HG03378 (cell line): ENCODE data around the gene PDGFC.

Experiments used
- ATAC-seq: cut with Tn5 transposase; IDR thresholded peaks from one replicate; pipeline ENCODE4 v1.9.1; 2021; ENCODE audit warnings: mild to moderate bottlenecking, moderate library complexity; ENCODE audit not compliant: unreplicated experiment

PDGFC gene, protein sequence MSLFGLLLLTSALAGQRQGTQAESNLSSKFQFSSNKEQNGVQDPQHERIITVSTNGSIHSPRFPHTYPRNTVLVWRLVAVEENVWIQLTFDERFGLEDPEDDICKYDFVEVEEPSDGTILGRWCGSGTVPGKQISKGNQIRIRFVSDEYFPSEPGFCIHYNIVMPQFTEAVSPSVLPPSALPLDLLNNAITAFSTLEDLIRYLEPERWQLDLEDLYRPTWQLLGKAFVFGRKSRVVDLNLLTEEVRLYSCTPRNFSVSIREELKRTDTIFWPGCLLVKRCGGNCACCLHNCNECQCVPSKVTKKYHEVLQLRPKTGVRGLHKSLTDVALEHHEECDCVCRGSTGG

DNA sequence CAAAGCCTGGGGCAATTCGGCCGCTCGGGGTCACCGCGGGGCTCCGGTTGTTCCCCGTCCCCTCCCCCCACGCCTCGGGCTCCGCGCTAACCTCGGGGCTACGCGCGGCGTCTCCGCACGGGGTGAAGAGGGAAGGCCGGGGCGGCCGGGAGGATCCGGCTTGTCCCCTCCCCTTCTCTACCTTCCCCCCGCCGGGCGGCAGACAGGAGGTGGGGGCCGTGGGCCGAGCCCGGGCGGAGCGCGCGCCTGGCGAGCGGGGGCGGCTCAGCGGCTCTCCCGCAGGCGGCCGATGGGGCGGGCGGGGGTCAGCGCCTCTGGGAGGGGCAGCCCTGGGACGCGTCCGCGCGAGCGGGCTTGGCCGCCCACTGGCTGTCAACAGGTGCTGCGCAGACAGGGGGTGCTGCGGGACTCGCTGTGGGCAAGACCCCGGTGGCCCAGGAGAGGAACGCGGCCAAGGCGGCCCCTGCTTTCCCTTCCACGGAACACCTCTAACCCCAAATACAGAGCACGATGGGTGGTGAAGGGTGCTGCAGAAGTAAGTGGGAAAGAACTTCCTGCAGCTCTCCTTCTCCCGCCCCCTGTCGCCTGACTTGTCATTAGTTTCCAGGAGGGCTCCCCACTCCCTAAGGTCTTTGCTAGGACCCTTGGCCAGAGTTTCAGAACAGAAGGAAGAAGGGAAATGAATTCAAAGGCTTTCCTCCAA lies at the start of gene PDGFC:
PDGFC (minus strand) TSS at position 124 of the 703 bp plus-strand sequence. CDS start 896 bp downstream, outside the sequence.
- no peak for ATAC-seq

DNA sequence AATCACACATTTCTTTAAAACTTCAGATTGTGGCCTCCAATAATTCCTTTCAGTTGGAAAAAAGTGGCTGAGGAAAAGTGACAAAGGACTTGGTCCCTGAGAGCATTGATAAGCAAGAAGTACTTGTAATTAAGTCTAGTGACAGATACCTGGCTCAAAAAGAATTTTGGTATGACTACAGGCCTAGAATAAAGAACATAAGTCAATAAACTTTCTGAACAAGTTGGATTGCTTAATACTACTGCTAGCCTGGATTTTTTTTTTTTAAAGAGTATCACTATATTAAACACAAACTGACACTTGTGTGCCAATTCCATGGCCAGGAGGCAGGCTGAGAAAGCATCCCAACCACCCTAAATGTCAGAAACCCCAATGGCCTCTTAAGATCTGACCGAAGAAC lies 49.3 kb upstream of the PDGFC start:
- no peak for ATAC-seq

DNA sequence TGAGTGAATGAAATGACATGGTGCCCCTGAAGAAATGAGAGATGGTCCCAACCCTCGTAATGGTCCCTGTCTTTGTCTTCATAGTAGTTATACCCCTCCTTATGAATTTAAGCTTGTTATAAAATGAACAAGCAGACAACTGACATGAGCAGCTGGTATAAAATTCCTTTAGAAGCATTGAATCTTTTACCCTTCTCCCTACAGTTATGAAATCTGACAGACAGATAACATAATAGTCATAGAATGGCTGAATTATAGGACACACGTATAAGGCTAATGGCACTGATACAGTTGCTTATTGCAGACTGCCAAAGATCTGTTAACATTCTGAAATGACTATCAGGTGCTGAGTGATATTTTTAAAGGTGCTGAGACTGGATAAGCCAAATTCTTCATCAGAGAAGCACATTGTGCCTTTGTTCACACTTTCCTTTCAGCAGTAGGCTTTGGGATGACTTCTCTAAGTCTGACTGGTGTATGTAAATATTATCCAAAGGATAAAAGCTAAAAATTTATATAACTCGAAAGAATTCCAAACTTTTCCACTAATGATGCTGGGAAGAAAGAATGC lies 47.4 kb upstream of the PDGFC start:
- ATAC-seq, result no peak

DNA sequence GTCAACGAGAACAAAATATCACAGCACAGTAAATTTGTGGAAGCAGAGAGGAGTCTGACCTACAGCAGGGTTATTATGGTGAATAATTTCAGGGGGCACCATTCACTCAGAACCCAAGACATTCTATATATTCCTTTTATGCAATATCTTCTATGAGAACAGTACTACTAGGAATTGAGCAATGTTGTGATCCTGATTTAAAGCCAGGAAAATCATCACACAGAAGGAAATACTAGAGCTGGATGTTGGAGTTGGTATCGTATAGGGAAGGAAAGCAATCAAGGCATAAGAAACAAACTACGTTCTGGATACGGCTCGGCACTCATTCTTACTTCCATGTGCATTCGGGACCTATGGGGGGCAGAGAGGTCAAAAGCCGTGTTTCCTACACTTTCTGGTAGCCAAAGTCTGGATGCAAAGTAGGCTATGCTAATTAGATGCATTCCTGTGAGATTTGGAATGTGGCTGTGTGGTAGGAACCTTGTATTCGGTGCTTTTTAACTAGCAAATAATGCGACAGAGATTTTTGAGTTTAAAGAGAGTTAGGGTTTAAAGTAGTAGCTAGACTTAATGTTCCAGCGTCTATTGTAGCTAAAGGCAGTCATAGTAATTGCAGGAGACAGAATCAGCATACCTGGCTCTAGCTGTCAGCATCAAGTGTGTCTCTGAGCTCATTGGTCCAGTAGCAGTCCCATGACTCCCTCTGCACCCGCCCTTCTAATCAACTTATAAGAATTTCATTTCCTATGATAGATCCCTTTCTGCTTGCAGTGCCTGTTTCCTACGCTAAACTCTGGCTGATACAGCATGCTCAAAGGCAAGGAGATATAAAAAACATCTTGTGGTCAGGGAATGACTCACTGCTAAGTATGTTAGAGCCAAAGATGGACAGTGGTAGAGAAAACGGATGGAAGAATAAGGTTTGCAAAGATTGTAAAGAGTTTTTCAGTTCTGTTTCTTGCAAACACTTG lies 43.3 kb upstream of the PDGFC start:
- no peak for ATAC-seq

DNA sequence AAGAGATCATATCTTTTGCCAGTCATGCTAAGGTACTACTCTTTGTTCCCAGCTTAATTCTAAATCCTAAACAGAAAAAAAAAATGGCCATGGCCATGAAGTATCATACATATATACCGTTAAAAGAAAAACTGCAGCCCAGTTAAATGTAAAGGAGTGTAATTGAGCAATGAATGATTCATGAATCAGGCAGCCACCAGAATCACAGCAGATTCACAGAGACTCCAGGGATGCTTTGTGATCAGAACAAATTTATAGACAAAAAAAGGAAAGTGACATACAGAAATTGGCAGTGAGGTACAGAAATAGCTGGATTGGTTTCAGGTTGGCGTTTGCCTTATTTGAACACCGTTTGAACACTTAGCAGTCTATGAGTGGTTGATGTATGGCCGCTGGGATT lies 42.1 kb upstream of the PDGFC start:
- ATAC-seq, result no peak

DNA sequence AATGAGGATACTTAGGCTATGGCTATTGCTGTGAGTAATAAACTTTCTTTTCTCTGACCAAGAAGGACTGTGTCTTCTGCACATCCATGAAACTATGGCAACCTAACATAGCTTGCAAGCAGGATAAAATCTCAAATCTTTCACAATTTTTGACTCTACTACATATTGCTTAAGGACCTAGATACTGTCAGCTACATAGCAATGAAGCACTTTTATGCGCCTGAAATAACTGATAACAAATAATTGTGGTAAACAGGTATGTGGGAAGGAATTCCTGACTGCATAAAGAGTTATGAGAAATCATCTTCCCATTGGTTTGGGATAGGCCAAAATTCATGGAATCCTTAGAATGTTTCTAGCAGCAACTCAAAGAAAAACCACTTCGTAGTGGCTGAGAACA lies 41.2 kb upstream of the PDGFC start:
- ATAC-seq, result no peak

DNA sequence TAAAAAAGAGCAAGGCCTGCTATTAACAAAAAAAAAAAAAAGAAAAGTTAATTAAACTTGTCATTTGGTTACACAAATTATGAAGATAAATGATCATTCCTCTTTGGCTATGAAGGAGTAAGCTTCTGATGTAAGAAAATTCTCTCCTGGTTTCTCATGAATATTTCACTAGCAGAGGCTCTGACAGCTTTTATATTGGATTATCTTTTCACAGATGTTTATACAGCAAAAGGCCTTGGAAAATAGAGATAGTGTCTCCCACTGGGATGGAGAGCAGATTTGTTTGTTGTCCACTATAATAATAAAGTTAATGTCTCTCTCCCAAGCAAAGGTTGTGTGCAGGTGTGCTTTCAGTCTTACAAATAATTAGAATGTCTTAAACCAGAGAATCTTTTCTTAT lies 40.7 kb upstream of the PDGFC start:
- no peak for ATAC-seq

DNA sequence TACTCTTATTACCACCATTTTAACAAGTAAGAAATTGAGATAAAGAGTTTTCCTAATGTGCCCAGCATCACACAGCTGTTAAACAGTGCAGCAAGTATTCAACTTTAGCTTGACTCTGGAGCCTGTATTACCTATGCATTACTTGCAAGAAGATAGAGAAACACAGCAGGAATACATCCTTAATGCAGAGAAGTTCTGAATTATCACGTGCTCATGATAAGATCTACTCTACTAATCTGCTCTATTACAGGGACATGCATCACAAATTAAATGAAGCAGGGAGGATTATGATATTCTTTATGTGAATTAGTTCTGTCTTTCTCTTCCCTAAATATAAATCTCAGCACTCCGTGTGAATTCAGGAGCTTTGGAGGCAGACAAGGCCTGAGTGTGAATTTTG lies 39.0 kb upstream of the PDGFC start:
- ATAC-seq, result no peak

DNA sequence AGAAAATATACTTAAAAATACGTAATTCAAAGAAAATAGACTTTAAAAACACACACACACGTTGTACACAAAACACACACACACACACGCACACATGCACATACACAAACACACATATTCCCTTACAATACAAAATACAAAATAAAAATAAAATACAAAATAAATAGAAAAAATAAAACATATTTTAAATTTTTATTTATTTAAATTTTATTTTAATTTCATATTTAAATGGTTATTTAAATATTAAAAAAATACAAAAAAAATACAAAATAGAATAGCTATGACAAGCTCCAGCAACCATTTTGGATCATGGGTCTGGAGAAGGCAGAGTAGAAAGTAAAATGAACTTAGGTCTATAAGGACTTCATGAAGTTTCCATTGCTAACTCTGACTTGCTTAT lies 34.2 kb upstream of the PDGFC start:
- ATAC-seq, result no peak

DNA sequence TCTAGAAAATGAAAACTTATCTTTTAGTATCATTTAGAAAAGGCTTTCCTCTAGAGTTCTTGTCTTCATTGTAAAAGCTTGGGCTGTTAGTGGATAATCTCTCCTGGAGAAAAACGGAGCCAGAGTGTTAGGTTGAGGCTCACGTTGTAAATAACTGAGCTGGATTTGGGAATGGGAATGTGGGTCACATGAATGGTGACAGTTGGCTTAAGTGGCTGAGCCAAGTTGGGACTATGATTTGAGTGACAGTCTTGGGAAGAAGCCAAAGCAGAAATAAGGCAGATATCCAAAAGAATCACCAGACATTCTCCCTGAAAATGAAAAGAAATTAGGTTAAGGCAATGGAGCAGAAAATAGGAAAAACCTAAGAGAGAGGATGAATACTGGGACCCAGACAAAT lies 33.6 kb upstream of the PDGFC start:
- ATAC-seq, result no peak

DNA sequence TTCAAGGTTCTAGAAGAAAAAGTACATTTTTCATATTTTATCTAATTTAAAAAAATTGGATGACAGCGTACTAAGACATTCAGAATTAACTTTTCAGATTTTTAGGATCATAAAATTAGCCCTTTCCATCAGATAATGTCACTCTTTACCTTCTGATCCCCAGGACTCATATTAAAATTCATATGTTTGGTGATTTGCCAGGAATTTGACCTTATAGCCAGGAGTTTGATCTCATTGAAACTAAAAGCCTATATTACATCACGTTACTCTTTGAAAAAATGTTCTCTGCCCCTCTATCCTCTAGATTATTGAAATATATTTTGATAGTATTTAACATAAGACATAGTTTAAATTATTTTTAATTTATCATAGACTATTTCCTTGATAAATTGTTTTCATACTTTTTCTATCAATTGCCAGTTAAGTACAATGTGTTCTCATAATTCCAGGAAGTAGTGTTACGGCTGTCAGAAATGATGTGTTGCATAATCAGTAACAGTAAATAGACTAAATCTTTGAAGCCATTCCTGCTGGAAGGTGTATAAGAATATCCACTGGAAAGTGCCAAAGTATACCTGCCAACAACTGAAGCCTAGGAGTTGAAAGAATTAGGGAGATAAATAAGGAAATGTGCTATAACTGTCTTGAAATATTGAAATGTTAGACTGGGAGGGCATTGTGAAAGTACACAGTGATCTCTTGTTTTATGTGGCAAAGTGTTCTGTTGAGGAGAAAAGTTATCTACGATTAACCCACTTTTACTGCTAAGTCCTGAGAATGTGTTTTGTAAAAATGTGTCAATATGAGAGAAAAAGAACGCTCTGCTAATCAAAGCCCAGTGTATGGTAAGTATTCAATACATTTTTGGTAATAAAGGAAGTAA lies 32.9 kb upstream of the PDGFC start:
- no peak for ATAC-seq

DNA sequence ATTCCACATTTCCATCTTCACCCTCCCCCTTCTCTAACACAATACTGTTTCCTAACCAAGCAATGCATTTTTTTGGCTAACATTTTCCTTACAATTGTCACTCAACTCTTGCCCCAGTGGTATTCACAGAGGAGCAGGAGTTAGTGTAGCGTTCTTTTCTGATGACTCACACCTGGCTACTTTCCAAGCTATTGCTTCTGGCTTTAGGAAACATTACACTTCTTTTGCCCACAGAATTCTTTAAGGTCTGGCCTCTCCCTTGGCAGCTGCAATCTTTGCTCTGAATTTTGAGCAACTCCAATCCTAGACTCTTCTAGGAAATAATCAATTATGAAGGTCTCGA lies 27.5 kb upstream of the PDGFC start:
- no peak for ATAC-seq

DNA sequence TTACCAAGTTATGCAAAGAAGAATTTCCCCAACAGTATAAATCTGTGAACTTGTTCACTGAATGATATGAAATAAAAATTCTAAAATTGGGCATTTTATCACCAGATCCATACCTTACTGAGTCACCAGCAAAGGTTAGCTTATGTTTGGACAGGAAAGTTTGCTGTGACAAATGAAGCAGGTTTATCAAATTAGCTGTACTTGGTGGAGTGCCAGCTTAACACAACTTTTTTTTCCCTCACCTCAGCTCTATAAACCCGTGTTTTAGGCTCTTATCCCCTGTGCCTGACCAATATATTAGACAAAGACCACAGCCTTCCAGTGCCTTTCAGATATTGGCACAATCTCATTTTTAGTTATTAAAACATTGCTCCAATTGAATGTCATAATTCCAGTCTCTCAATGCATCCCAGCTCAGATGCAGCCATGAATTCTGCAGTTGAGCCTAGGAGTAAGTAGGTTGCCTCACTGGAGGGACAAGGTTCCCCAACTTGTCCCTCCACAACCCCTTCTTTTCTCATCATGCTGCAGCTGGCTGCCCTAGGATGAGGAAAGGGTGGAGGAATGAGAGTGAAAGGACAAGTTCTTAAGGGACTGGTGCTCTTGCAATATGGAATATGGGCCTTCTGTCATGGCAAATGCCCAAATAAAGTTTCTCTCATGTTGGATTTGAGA lies 27.0 kb upstream of the PDGFC start:
- ATAC-seq, result no peak

DNA sequence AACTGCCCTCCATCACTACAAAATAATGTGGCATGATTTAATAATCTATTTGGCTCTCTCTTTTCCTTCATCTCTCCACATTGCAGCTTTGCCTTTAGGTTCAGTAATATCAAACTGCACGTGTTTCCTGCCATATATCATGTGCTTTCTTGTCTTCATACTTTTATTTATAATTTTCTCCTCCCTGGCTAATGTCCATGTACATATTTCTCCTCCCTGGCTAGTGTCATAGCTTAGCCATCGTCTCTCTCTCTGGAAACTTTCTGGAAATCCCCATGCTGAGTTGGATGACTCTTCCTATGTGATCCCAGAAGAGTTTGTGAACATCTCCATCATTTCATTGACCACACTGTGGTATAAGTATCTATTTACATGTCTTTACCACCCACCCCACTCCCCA lies 21.3 kb upstream of the PDGFC start:
- no peak for ATAC-seq

DNA sequence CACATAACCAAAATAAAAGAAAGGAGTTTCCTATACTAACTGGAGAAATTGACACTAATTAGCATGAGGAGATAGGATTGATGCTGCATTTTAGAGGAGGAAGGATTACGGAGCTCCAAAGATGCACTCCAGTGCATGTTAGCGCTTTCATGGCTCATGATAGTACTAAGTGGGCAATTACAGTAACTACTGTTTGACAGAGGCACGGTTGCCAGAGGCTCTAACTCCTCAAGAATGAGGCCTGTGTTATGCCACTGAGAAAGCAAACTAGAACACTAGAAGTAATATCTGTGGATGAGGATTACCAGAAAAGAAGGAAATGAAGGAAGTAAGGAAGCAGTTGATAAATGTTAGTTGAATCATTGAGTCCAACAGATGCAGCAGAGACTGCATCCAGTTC lies 19.6 kb upstream of the PDGFC start:
- ATAC-seq, result no peak

DNA sequence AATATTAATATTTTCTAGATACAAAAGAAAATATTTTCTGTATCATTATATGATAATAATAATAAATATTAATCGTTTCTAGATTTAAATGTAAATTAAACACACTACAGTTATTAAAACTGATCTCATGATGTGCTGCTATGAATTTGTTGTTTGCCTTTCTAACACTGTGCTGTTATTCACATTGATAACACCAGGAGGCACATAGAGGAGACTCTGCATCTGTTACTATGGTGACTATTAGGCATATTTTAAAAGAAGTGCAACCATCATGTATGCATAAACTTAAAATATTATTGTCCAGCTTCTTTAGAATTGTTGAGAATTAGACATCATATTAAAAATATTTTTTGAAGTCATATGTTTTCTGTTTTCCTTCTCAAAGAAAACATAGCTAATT lies 11.8 kb upstream of the PDGFC start:
- no peak for ATAC-seq

DNA sequence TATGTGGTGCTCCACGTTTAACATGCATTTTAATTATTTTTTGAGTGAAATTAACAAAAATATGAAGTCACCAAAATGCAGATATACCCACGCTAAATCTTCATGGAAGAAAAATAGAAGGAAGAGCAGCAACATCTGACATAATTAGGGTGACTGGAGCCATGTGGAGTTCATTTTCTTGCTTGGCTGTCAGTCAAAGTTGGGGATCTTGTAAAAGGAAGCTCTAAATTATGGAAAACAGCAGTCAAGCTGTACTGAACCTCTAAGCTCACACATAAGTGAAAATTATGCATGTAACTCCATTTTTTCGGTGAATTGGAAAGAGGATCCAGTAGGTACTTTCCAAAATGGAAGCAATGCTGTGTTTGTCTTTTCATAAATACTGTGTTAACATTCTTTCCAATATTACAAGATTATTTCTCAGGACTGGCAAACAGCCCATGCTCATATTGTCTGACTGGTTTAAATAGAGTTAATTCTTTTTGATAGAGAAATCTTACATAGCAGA lies 9.7 kb upstream of the PDGFC start:
- ATAC-seq, result no peak

DNA sequence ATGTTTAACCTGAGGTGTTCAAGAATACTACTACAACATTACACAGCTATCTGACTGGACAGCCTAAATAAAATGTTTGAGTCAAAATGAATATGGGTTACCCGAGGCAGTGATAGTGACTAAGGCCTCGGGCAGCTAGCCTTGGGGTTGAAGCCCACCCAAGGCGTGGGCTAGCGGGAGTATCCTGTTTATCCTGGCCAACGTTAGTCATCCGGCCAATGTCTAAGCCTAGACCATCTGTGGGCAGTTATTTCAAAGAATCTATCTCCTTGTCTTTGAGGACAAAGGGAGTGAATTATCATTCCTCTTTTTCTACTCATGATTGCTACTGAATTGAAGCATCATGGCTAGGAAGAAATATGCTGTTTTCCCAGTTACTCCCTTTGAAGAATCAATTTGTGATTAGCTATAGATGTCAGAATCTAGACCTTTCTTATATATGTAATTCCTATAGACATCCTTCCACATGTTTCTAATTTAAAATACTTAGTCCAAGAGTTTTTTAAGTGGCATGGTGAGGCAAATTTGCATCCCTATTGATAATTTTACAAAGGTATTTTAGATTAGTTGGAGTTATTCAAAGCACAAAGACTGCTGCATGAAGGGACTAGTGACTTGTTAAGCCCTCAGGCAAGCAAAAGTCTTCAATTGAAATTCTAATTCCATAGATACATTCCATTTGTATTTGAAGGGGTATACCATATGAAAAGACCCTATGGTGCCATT lies 6.0 kb upstream of the PDGFC start:
- no peak for ATAC-seq

DNA sequence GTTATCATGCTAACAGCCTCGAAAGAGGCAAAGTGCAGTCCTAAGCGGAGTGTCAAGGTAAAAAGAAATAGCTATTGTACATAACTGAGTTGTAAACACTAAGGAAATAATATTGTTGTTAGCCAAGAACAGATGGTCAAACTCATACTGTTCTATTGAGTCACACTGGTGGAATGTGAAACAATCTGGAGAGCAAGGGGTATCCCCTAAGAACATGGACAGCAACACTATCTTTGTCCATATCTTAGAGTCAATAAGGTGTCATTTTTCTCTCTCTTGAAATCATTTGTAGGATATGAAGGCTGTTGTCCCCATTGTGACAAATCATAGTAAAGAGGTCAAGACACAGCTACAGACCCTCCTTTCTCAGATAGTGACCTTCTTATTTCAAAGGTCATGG lies 4.5 kb upstream of the PDGFC start:
- no peak for ATAC-seq
